Transverse colon (tissue), 4 donors: ENCODE results near the gene OR5D18. TPM values are rescaled to one million over a fixed set of nuclear protein-coding genes. Genes with fewer than 3 reads are reported as not detected.

Source experiments
- DNase-seq: peaks from one replicate; pipeline ENCODE4 v3.0.0-alpha.2; 2019
- H3K27ac ChIP-seq, 4 donors: fragments of 200-600 bp; sonication (generic); 2 replicates each; pipeline ENCODE4 v1.5.1; 2016 to 2018; ENCODE audit warnings: inconsistent platforms in 4 of 4
- H3K27me3 ChIP-seq: fragments of 200-600 bp; sonication (generic); 2 replicates; pipeline ENCODE4 v1.5.1; 2017; ENCODE audit warnings: inconsistent platforms
- H3K36me3 ChIP-seq, 4 donors: fragments of 200-600 bp; sonication (generic); 2 replicates each; pipeline ENCODE4 v1.5.1; 2017 to 2019; ENCODE audit warnings: inconsistent platforms in 4 of 4
- H3K4me1 ChIP-seq, 4 donors: fragments of 200-600 bp; sonication (generic); 2 replicates each; pipeline ENCODE4 v1.5.1; 2017 to 2020; ENCODE audit warnings: inconsistent platforms in 4 of 4
- H3K4me3 ChIP-seq, 4 donors: fragments of 200-600 bp; sonication (generic); 1 replicate in 1 of 4; 2 replicates in 3 of 4; pipeline versions ENCODE4 v1.5.1 to v1.6.1; 2017 to 2019; ENCODE audit warnings: inconsistent platforms in 4 of 4
- H3K9me3 ChIP-seq, 2 donors: fragments of 200-600 bp; sonication (generic); 2 replicates each; pipeline ENCODE4 v1.5.1; 2017 to 2019; ENCODE audit warnings: inconsistent platforms in 2 of 2
- CTCF ChIP-seq, 5 experiments: fragments of 200-600 bp in 3 of 5; fragments of 450-650 bp in 2 of 5; sonication (generic) in 3 of 5; IDR thresholded peaks; 1 replicate in 2 of 5; 2 replicates in 3 of 5; pipeline ENCODE4 v1.5.1; 2016 to 2017; ENCODE audit warnings: antibody characterized with exemption in 5 of 5, inconsistent platforms in 3 of 5, mild to moderate bottlenecking in 2 of 5, moderate library complexity in 1 of 5
- EP300 ChIP-seq: sonication (generic); formaldehyde crosslinking; IDR thresholded peaks from one replicate; pipeline ENCODE4 v1.6.1; 2017; ENCODE audit warnings: antibody characterized with exemption, low read depth
- POLR2A ChIP-seq: fragments of 450-650 bp; IDR thresholded peaks from one replicate; pipeline ENCODE4 v1.6.1; 2016; ENCODE audit warnings: antibody characterized with exemption, mild to moderate bottlenecking, moderate library complexity
- POLR2AphosphoS5 ChIP-seq, 3 donors: sonication (generic); formaldehyde crosslinking; IDR thresholded peaks; one replicate each; pipeline ENCODE4 v1.6.1; 2016; ENCODE audit warnings: antibody characterized with exemption in 3 of 3
- WGBS, 2 donors: methylation state at CpG; one replicate each; pipeline ENCODE4 v1.1.5; 2018; ENCODE audit warnings: low coverage in 1 of 2; 5-methylcytosine and 5-hydroxymethylcytosine counted together
- in situ Hi-C, 4 donors: fragments of 200-750 bp; cut with MboI; loops; one replicate each; pipeline versions ENCODE4 v1.15.0 to v1.15.1; 2017; ENCODE audit warnings: low sequenced_read_pairs in 3 of 4, low pct_ligation_motif_present in 1 of 4, low pct_unique_long_range_greater_than_20kb in 1 of 4
- intact Hi-C: fragments of 100-400 bp; cut with DNase I; formaldehyde crosslinking; loops from one replicate; pipeline ENCODE4 v1.15.1; 2023; ENCODE audit warnings: low total_unique reads
- total RNA-seq, 4 donors: library from RNA; depleted of rRNA; stranded (reverse); fragments of >200 nt; gene quantifications; one replicate each; pipeline ENCODE4 v1.1.0, GENCODE V29; 2016

Gene OR5D18
- total RNA-seq, 4 donors from 2014 or later: not detected

- Histone ChIP-seq H3K27ac (no peak within 1 kb of the TSS), H3K9me3 (no peaks in the 10 kb centered on the region), H3K36me3 (no peaks in the 10 kb centered on the region), H3K4me1 (no peaks in the 10 kb centered on the region), H3K4me3 (no peak within 1 kb of the TSS), H3K27me3 (no peaks in the 10 kb centered on the region)
- intact Hi-C loops (no loop called here), in situ Hi-C loops (loop anchor here in 2 of 4 donors (25.0 kb wide), 2 partner anchors 108 to 383 kb away; no protein-coding TSS in a partner anchor)
- TF ChIP-seq EP300: no peak
- no peak for TF ChIP-seq POLR2AphosphoS5 (IDR thresholded peaks at IDR 0.05)
- TF ChIP-seq POLR2A: no peak
- no peak for DNase-seq
Observed at GRCh38 chr11:55795256-55795655, 24.2 kb upstream of the OR5D18 start, which contains the start of gene OR5D14. Gene OR5D14, plus strand, starts transcription at chr11:55795556. Its CDS starts 0 bp downstream, at chr11:55795556.

GRCh38 chr11:55806248-55806647 lies 13.2 kb upstream of the OR5D18 start:
- in situ Hi-C loops: no loop called here
- no peak for DNase-seq
- intact Hi-C loops: no loop called here

GRCh38 chr11:55811067-55811466 lies 8.4 kb upstream of the OR5D18 start, which contains the start of gene OR5L1:
Gene OR5L1, plus strand, starts transcription at chr11:55811367. Its CDS starts 100 bp downstream, at chr11:55811467.
- Histone ChIP-seq H3K4me1 (no peaks in the 10 kb centered on the region), H3K27ac (no peak within 1 kb of the TSS), H3K9me3 (no peaks in the 10 kb centered on the region), H3K4me3 (no peak within 1 kb of the TSS), H3K27me3 (no peaks in the 10 kb centered on the region), H3K36me3 (no peaks in the 10 kb centered on the region)
- 35 to 88% methylated on average over 1 of the region's 1 CpG for WGBS, 2 donors
- DNase-seq: no peak
- intact Hi-C loops: no loop called here
- in situ Hi-C loops: no loop called here
- TF ChIP-seq CTCF (IDR thresholded peaks at IDR 0.05) (no peak), EP300 (no peak), POLR2A (no peak), POLR2AphosphoS5 (IDR thresholded peaks at IDR 0.05) (no peak)

More at GRCh38 chr11:55806248-55806647, 13.2 kb upstream of the OR5D18 start:
- TF ChIP-seq CTCF (IDR thresholded peaks at IDR 0.05) (no peak), POLR2A (no peak), EP300 (no peak), POLR2AphosphoS5 (IDR thresholded peaks at IDR 0.05) (no peak)
- Histone ChIP-seq H3K4me3 (no peak overlapping the region), H3K9me3 (no peaks in the 10 kb centered on the region), H3K36me3 (no peaks in the 10 kb centered on the region), H3K27ac (no peak overlapping the region), H3K27me3 (no peaks in the 10 kb centered on the region), H3K4me1 (no peaks in the 10 kb centered on the region)
- 84% methylated on average over 1 of the region's 1 CpG; no CpG with 5 or more reads in 1 of the 2 donors for WGBS, 2 donors

GRCh38 chr11:55826919-55827318 lies 7.5 kb downstream of the OR5D18 start, which contains the start of gene OR5L2:
Gene OR5L2, plus strand, starts transcription at chr11:55827219. Its CDS starts 0 bp downstream, at chr11:55827219.
- Histone ChIP-seq H3K4me3 (no peak within 1 kb of the TSS), H3K4me1 (no peaks in the 10 kb centered on the region), H3K27me3 (no peaks in the 10 kb centered on the region), H3K27ac (no peak within 1 kb of the TSS), H3K36me3 (no peaks in the 10 kb centered on the region), H3K9me3 (peaks cover 0 to 2% of the 10 kb centered on the region in 2 donors)
- TF ChIP-seq POLR2AphosphoS5 (IDR thresholded peaks at IDR 0.05) (no peak), CTCF (IDR thresholded peaks at IDR 0.05) (no peak), EP300 (no peak), POLR2A (no peak)
- DNase-seq: no peak
- in situ Hi-C loops (no loop called here), intact Hi-C loops (no loop called here)

GRCh38 chr11:55838452-55838851 lies 19.0 kb downstream of the OR5D18 start, which contains the start of gene OR5D16:
Gene OR5D16, plus strand, starts transcription at chr11:55838752. Its CDS starts 0 bp downstream, at chr11:55838752.
- Histone ChIP-seq H3K4me1 (no peaks in the 10 kb centered on the region), H3K9me3 (no peaks in the 10 kb centered on the region), H3K27me3 (no peaks in the 10 kb centered on the region), H3K36me3 (no peaks in the 10 kb centered on the region), H3K27ac (no peak within 1 kb of the TSS), H3K4me3 (no peak within 1 kb of the TSS)
- TF ChIP-seq CTCF (IDR thresholded peaks at IDR 0.05) (no peak), POLR2A (no peak), EP300 (no peak), POLR2AphosphoS5 (IDR thresholded peaks at IDR 0.05) (no peak)
- WGBS, 2 donors: 36 to 52% methylated on average over 3 of the region's 3 CpGs
- in situ Hi-C loops (no loop called here), intact Hi-C loops (no loop called here)
- DNase-seq: no peak
